Activated CD8-positive, alpha-beta T cell treated with anti-CD3 and anti-CD28 coated beads, Interleukin-2, amount 10 ng/mL, durations not matched to agents 7 days and 5 days (primary cell): ENCODE results near the gene PIM3. TPM values are rescaled to one million over a fixed set of nuclear protein-coding genes. Genes with fewer than 3 reads are reported as not detected.
"Not testable (repeated sequence)": the region's sequence is repeated elsewhere in the genome, so short reads cannot be mapped to it uniquely, and the experiment has no call there.

Experiments used
- ATAC-seq: fragments of 150-1000 bp; cut with Tn5 transposase; one replicate; pipeline ENCODE4 v1.10.0; 2021; ENCODE audit warnings: moderate library complexity
- CTCF ChIA-PET: fragments of 350-600 bp; sonication (Branson Sonifier 250); formaldehyde crosslinking; loops from one replicate; lab custom pipeline; 2021; ENCODE audit warnings: antibody characterized with exemption; lab: Charles Lee
- POLR2A ChIA-PET: fragments of 350-600 bp; sonication (Branson Sonifier 250); formaldehyde crosslinking; loops from one replicate; lab custom pipeline; 2021; ENCODE audit warnings: antibody characterized with exemption; lab: Charles Lee
- DNase-seq: peaks from one replicate; pipeline ENCODE4 v3.0.0-alpha.2; 2020
- H3K27ac Mint-ChIP-seq: one replicate; pipeline ENCODE4 v1.8.0; 2021; ENCODE audit warnings: mild to moderate bottlenecking, mixed read lengths
- H3K27me3 Mint-ChIP-seq: one replicate; pipeline ENCODE4 v1.8.0; 2021; ENCODE audit warnings: low read depth, mixed read lengths
- H3K36me3 Mint-ChIP-seq: one replicate; pipeline ENCODE4 v1.8.0; 2021; ENCODE audit warnings: low read depth, mixed read lengths
- H3K4me1 Mint-ChIP-seq: one replicate; pipeline ENCODE4 v1.8.0; 2021; ENCODE audit warnings: low read depth, mixed read lengths
- H3K4me3 Mint-ChIP-seq: one replicate; pipeline ENCODE4 v1.8.0; 2021; ENCODE audit warnings: mild to moderate bottlenecking, mixed read lengths
- H3K9me3 Mint-ChIP-seq: one replicate; pipeline ENCODE4 v1.8.0; 2022; ENCODE audit warnings: mixed read lengths; ENCODE audit not compliant: insufficient read depth
- total RNA-seq, 2 experiments: library from RNA; stranded (reverse); gene quantifications; one replicate each; pipeline ENCODE4 v1.2.3, GENCODE V29; 2021

PIM3 gene
- total RNA-seq, 2 experiments from 2014 or later = 45.1 to 45.7 TPM

DNA sequence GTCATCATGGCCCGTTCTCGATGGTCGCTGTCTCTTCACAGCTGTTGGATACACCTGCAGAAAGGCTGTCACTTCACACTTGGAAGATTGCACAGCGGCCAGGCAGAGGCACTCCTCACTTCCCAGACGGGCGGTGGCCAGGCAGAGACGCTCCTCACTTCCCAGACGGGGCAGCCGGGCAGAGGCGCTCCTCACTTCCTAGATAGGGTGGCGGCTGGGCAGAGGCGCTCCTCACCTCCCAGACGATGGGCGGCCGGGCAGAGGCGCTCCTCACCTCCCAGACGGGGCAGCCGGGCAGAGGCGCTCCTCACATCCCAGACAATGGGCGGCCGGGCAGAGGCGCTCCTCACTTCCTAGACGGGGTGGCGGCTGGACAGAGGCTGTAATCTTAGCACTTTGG lies 29.3 kb downstream of the PIM3 start:
- H3K4me3 Mint-ChIP-seq, DNase-seq: not testable (repeated sequence)
- peaks cover 19% of the 10 kb centered on the region for H3K9me3 Mint-ChIP-seq

DNA sequence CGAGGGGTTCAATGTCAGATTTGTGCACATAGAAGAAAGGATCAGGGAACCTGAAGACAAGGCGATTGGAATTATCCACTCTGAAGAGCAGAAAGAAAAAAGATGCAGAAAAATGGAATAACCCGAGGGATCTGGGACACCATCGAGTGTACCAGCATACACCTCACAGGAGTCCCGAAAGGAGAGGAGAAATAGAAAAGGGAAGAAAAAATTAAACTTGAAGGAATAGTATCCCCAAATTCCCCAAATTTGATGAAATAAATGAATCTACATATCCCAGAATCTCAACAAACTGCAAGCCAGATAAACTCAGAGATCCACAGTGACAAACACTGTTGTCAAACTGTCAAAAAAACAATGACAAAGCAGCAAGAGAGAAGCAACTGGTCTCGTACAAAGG lies 30.6 kb downstream of the PIM3 start:
- DNase-seq (no peak), ATAC-seq (no peak)
- peaks cover 11% of the 10 kb centered on the region for H3K9me3 Mint-ChIP-seq
- no peak overlapping the region for H3K27ac Mint-ChIP-seq
- no peaks in the 10 kb centered on the region for H3K4me1 Mint-ChIP-seq
- H3K4me3 Mint-ChIP-seq = no peak overlapping the region
- peaks cover 2% of the 10 kb centered on the region for H3K36me3 Mint-ChIP-seq
- CTCF ChIA-PET = interaction anchor here (0.9 to 4.2 kb wide), 2 partner anchors 39 to 60 kb away, joined by 3 to 23 read pairs; no protein-coding TSS in a partner anchor
- H3K27me3 Mint-ChIP-seq = peaks cover 9% of the 10 kb centered on the region
- POLR2A ChIA-PET = no interaction called here

More for the DNA sequence above, 29.3 kb downstream of the PIM3 start:
- peaks cover 23% of the 10 kb centered on the region for H3K27me3 Mint-ChIP-seq
- ATAC-seq, H3K36me3 Mint-ChIP-seq, POLR2A ChIA-PET, H3K4me1 Mint-ChIP-seq, CTCF ChIA-PET, H3K27ac Mint-ChIP-seq: not testable (repeated sequence)

DNA sequence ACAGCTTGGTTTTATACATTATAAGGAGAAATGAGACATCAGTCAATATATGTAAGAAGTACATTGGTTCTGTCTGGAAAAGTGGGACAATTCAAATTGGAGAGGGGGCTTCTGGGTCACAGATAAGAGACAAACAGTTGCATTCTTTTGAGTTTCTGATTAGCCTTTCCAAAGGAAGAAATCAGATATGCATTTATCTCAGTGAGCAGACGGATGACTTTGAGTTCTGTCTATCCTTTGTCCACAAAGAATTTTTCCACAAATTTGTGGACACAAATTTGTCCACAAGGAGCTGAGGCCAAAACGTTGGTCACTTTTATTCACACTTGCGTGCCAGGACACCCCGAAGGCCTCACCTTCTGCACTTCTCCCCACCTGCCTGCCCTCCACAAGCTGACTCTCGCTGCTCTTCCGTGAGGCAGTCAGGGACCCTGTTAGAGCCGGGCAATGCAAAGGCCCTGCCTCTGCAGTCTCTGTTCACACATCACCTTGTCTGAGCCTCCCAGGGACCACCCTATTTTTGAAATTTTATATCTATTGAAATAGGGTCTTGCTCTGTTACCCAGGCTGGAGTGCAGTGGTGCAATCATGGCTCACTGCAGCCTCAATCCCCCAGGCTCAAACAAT lies 31.4 kb downstream of the PIM3 start:
- DNase-seq (no peak), ATAC-seq (no peak)
- CTCF ChIA-PET = interaction anchor here (0.8 to 4.2 kb wide), 4 partner anchors 8 to 38 kb away, joined by 3 to 23 read pairs (median 6); no protein-coding TSS in a partner anchor
- H3K9me3 Mint-ChIP-seq = peaks cover 4% of the 10 kb centered on the region
- H3K27me3 Mint-ChIP-seq = peaks cover 3% of the 10 kb centered on the region
- no peak overlapping the region for H3K27ac Mint-ChIP-seq
- POLR2A ChIA-PET = no interaction called here
- H3K4me1 Mint-ChIP-seq = peaks cover 1% of the 10 kb centered on the region
- no peaks in the 10 kb centered on the region for H3K36me3 Mint-ChIP-seq
- H3K4me3 Mint-ChIP-seq = no peak overlapping the region

DNA sequence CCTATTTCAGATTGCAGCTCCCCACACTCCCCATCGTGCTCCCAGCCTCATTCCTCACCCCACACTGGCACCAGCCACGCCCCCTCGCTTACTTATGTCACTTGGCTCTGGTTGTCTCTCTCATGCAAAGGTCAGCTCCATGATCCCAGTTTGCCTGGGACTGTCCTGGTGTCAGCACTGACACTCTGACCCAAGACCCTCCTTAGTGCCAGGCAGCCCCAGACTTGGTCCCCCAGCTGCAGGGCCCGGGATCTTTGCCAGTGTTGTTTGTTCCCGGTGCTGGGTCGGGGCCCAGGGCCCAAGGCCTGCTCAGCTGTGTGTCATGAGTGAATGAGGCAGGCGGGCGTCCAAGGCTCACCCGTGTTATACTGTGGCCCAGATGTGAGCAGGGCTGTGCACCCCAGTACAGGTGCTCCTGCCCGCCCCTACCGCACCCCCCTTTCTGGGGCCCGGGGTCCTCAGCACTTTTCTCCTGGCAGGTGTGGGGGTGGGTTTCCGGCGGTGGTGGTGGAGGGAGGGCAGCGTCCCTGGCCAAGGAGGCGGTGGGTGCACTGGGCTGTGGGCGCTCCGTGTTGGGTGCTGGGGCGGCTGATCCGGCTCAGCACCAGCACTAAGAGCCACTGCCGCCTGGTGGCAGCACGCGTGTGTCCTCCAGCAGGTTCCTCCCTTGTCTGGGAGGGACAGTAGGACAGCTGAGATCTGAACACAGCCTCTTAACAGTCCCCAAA lies 32.5 kb downstream of the PIM3 start:
- DNase-seq = peak; percentile 75
- peak; percentile 91 for ATAC-seq
- Mint-ChIP-seq H3K4me3 (no peak overlapping the region), H3K27ac (no peak overlapping the region), H3K4me1 (peaks cover 1% of the 10 kb centered on the region), H3K9me3 (peaks cover 4% of the 10 kb centered on the region), H3K27me3 (peaks cover 3% of the 10 kb centered on the region), H3K36me3 (no peaks in the 10 kb centered on the region)
- POLR2A ChIA-PET = interaction anchor here (0.6 kb wide), 1 partner anchor 22 kb away, joined by 3 read pairs; no protein-coding TSS in a partner anchor
- CTCF ChIA-PET = interaction anchor here (0.8 to 4.2 kb wide), 14 partner anchors 10 to 113 kb away, joined by 3 to 23 read pairs (median 4); partner anchors contain the start of gene MLC1

DNA sequence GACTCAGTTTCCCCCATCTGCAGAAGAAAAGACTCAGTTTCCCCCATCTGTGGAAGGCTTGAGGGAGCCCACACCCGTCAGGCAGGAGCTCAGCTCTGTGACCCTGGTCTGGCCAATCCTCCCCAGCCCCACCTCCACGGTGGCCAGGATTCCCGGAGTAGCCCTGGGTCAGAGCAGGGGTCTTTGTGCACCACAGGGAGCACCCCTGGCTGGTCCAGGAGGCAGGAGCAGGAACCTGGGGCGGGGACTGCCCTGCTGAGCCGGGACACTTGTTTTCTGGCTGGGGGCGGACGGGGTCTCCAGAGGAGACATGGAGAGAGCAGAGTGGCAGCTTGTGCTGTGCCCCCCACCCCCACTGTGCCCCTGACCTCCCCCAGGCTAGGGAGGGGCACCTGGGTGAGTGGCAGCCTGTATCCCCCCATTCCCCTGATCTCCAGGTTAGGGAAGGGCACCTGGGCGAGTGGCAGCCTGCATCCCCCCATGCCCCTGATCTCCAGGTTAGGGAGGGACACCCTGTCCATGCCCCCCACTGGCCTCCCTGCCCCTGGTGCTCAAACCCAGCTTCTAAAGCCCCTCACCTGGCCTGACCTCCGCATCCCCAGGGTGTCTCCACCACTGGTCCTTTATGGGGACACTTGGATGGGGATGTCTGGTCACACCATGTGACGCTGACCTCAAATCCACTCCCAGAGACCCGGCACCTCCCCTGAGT lies 33.2 kb downstream of the PIM3 start:
- POLR2A ChIA-PET = interaction anchor here (0.6 kb wide), 1 partner anchor 23 kb away, joined by 3 read pairs; no protein-coding TSS in a partner anchor

DNA sequence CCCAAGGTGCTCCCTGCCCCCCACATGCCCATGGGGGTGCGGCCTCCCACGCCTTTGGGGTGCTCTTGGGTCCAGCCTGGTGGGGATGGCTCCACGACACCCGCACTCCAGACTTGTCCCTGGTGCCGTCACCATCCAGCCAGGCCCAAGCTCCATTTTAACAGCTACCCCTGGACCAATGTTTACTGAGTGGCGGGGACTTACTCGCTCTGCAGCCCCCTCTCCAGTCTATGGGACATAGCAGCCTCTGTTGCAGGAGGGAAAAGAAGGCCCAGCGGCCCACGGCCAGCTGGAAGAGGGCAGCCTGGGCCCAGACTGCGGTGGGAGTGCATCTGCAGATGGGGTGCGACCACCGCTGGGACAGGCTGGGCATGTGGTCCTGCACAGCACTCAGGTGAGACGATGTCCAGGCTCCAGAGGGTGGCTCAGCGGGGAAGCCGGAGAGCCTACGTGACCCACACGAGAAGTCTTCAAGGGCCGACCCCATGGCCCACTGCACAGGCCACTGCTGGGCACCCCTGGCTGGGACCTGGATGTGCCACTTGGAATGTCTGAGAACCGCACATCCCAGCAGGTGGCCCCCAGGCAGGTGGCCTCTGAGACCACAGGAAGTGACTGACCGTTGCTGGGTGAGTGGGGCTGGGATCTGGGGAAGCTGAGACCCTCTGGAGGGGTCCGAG lies 33.9 kb downstream of the PIM3 start:
- ATAC-seq = no peak
- ChIA-PET POLR2A (no interaction called here), CTCF (interaction anchor here (1.1 to 4.2 kb wide), 7 partner anchors 11 to 111 kb away, joined by 3 to 23 read pairs (median 5); partner anchors contain the start of gene MLC1)
- H3K27ac Mint-ChIP-seq = no peak overlapping the region
- H3K9me3 Mint-ChIP-seq = no peaks in the 10 kb centered on the region
- DNase-seq = no peak
- H3K4me1 Mint-ChIP-seq = peaks cover 4% of the 10 kb centered on the region
- no peaks in the 10 kb centered on the region for H3K27me3 Mint-ChIP-seq
- no peak overlapping the region for H3K4me3 Mint-ChIP-seq
- H3K36me3 Mint-ChIP-seq = no peaks in the 10 kb centered on the region

More for the DNA sequence above, 33.2 kb downstream of the PIM3 start:
- no peak for DNase-seq
- ATAC-seq = no peak
- H3K36me3 Mint-ChIP-seq = no peaks in the 10 kb centered on the region
- CTCF ChIA-PET = interaction anchor here (0.8 to 4.2 kb wide), 12 partner anchors 10 to 112 kb away, joined by 3 to 23 read pairs (median 4); partner anchors contain the start of gene MLC1
- peaks cover 1% of the 10 kb centered on the region for H3K4me1 Mint-ChIP-seq
- no peak overlapping the region for H3K27ac Mint-ChIP-seq
- no peak overlapping the region for H3K4me3 Mint-ChIP-seq
- no peaks in the 10 kb centered on the region for H3K9me3 Mint-ChIP-seq
- H3K27me3 Mint-ChIP-seq = no peaks in the 10 kb centered on the region

DNA sequence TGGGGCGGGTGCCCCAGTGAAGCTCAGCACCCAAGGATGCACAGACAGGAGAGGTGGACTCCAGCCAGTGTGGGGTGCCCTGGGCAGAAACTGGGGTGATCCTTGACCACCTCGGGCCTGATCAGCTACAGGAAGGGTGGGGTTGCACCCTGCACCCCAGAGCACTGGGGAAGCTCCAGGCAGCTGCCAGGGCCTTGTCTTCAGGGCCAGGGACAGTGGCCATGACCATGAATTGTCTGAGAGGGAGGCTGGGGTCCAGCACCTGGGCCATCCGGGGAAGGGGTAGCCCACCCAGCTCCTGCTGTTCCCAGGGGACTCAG lies 34.4 kb downstream of the PIM3 start:
- H3K4me1 Mint-ChIP-seq = peaks cover 4% of the 10 kb centered on the region
- no peaks in the 10 kb centered on the region for H3K27me3 Mint-ChIP-seq

DNA sequence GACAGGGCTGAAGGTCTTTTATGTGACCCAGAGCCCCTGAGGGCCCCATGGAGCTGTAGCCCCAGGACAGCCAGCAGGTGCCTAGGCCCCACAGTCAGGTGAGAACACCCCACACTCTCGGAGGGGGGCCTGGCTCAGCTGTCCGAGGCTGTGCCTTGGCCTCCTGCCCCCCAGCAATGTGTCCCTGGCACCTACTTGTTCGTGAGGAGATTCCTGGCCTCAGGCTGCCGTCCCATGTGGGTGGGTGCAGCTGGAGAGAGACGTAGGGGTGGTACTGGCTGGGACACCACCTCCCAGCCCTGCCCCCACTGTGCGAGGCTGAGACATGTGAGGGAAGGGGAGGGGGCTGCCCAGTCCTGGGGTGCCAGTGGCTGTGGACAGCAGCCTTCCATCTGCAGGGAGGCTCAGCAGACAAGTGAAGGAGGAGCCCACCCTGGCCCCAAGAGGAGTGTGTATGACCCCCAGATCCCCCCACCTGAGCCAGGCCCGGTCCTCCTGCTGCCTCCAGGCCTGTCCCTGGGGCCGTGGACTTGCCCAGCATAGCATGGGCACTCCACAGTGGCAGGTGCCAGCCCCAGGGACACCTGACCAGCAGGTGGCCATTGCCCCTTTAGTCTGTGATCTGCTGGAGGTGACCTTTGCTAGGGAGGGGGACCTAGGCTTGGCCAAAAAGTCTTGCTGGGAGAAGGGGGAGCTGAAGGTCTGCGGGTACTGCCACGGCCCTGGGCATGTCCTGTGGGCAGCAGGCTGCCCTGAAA lies 35.0 kb downstream of the PIM3 start:
- Mint-ChIP-seq H3K9me3 (no peaks in the 10 kb centered on the region), H3K27ac (no peak overlapping the region), H3K4me3 (no peak overlapping the region), H3K36me3 (no peaks in the 10 kb centered on the region), H3K27me3 (no peaks in the 10 kb centered on the region), H3K4me1 (peaks cover 4% of the 10 kb centered on the region)
- DNase-seq = no peak
- ATAC-seq = no peak
- CTCF ChIA-PET = interaction anchor here (0.6 to 4.2 kb wide), 4 partner anchors 12 to 35 kb away, joined by 3 to 23 read pairs (median 6); no protein-coding TSS in a partner anchor
- POLR2A ChIA-PET = interaction anchor here (1.0 kb wide), 1 partner anchor 32 kb away, joined by 4 read pairs; no protein-coding TSS in a partner anchor

More for the DNA sequence above, 34.4 kb downstream of the PIM3 start:
- ATAC-seq = no peak
- no peak overlapping the region for H3K4me3 Mint-ChIP-seq
- POLR2A ChIA-PET = no interaction called here
- no peaks in the 10 kb centered on the region for H3K9me3 Mint-ChIP-seq
- CTCF ChIA-PET = interaction anchor here (0.6 to 4.2 kb wide), 5 partner anchors 12 to 64 kb away, joined by 3 to 23 read pairs (median 7); no protein-coding TSS in a partner anchor
- no peak overlapping the region for H3K27ac Mint-ChIP-seq
- no peak for DNase-seq
- H3K36me3 Mint-ChIP-seq = no peaks in the 10 kb centered on the region

DNA sequence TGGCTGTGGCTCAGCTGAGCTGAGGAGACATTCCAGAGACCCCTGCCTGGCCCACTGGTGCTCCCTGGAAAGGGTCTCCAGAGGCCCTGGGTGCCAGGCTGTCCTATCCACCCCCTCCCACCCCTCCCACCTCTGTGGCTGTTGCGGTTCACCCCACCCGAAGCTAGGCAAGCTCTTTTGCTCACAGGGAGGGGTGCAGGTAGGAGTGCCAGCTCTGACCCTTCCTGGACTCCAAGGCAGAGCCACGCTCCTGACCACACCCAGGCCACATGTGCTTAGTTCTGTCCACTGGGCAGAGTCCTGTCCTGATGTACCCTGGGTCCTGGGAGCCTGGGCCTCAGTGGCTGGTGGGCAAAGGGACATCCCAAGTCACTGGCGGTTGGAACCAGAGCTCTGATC lies 35.5 kb downstream of the PIM3 start:
- no peak overlapping the region for H3K27ac Mint-ChIP-seq
- ATAC-seq = no peak
- H3K4me3 Mint-ChIP-seq = no peak overlapping the region
- H3K9me3 Mint-ChIP-seq = no peaks in the 10 kb centered on the region
- ChIA-PET POLR2A (interaction anchor here (1.0 kb wide), 1 partner anchor 32 kb away, joined by 4 read pairs; no protein-coding TSS in a partner anchor), CTCF (no interaction called here)
- H3K27me3 Mint-ChIP-seq = no peaks in the 10 kb centered on the region
- H3K36me3 Mint-ChIP-seq = no peaks in the 10 kb centered on the region
- H3K4me1 Mint-ChIP-seq = peaks cover 4% of the 10 kb centered on the region
- DNase-seq = no peak

DNA sequence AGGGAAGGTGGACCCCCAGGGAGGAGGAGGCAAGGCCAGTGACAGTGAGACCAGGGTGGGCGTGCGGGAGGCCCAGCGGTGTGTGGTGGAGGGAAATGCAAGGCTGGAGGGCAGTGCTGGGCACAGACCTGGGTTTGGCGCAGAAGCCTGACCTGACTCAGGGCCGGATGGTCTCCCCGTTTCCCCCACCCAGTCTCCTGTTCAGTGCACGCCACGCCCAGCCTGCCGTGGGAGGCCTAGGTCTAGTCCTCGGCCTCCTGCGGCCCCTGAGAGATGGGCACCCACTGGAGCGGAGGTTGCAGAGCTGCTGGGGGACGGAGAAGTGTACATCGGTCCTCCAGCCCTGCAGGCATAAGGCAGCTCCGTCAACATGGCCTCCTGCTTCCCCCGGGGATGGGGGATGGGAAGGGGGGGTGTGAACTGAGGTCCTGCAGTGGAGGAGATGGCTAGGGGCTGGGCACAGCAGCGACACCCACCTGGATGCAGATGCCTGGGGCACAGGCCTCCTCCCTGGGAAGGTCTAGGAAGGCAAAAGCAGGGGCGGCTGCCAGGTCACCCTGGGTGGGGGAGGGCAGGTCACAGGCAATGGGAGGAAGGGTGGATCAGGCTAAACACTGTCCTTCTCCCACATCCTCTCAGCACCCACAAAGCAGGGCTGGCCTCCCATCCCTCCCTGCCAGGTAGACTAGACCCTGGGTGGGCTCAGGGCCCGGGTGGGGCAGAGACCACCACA lies 36.1 kb downstream of the PIM3 start:
- ChIA-PET POLR2A (interaction anchor here (1.0 kb wide), 1 partner anchor 31 kb away, joined by 4 read pairs; no protein-coding TSS in a partner anchor), CTCF (no interaction called here)
- no peak overlapping the region for H3K4me3 Mint-ChIP-seq

More for the DNA sequence above, 36.1 kb downstream of the PIM3 start:
- H3K9me3 Mint-ChIP-seq = no peaks in the 10 kb centered on the region
- H3K4me1 Mint-ChIP-seq = peaks cover 4% of the 10 kb centered on the region
- H3K27ac Mint-ChIP-seq = no peak overlapping the region
- H3K27me3 Mint-ChIP-seq = no peaks in the 10 kb centered on the region
- no peak for ATAC-seq
- no peak for DNase-seq
- no peaks in the 10 kb centered on the region for H3K36me3 Mint-ChIP-seq
